HG03175 (cell line): ENCODE results near the gene JPH2.
"Not testable (repeated sequence)": the region's sequence is repeated elsewhere in the genome, so short reads cannot be mapped to it uniquely, and the experiment has no call there.

ENCODE experiments used
- ATAC-seq: cut with Tn5 transposase; IDR thresholded peaks from one replicate; pipeline ENCODE4 v1.9.1; 2021; ENCODE audit warnings: mild to moderate bottlenecking, moderate library complexity; ENCODE audit not compliant: unreplicated experiment

JPH2 gene

GRCh38 chr20:44159711-44160110, 27.3 kb downstream of the JPH2 start:
- no peak for ATAC-seq

GRCh38 chr20:44159125-44159524, 27.9 kb downstream of the JPH2 start:
- no peak for ATAC-seq

DNA sequence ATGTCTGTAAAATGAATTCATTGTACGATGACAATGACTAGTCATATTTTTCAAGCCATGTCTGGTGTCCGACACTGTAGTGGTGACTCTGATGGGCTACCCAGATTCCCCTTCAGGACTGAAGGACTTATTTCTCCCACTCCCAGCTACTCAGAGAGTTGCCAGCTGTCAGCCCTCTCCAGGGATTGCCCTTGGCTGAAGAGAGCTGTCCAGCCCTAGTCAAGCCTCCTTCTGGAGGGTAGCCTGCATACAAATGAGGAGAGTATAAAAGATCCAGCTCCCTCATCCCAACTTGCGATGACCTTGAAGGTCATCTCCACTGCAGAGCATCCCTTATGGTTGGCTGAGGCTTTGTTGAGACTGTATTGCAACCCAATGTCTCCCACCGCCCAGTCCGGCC, 29.9 kb downstream of the JPH2 start:
- no peak for ATAC-seq

DNA sequence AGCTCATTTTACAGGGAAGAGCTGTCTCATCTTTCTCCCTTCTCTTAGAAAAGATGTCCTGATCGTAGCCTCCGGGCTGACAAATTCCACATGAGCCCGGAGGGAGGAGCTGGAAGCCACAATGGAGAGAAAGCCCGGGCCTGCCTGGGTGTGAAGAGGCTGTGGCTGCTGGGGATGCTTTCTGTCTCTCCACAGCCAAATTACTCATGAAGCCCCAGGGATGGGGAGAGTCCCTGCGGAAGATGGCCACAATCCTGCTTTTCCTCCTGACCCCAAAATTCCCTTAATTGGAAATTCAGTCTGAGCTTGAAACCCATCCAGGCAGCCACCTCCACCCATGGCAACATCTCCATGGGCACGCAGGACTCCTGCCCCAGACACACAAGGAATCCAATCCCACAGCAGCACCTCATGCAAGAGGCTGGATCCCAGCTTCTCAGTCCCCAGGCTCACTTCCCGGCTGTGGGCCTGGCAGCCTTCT, 32.4 kb downstream of the JPH2 start:
- ATAC-seq = no peak

GRCh38 chr20:44153636-44154043, 33.3 kb downstream of the JPH2 start:
- no peak for ATAC-seq

DNA sequence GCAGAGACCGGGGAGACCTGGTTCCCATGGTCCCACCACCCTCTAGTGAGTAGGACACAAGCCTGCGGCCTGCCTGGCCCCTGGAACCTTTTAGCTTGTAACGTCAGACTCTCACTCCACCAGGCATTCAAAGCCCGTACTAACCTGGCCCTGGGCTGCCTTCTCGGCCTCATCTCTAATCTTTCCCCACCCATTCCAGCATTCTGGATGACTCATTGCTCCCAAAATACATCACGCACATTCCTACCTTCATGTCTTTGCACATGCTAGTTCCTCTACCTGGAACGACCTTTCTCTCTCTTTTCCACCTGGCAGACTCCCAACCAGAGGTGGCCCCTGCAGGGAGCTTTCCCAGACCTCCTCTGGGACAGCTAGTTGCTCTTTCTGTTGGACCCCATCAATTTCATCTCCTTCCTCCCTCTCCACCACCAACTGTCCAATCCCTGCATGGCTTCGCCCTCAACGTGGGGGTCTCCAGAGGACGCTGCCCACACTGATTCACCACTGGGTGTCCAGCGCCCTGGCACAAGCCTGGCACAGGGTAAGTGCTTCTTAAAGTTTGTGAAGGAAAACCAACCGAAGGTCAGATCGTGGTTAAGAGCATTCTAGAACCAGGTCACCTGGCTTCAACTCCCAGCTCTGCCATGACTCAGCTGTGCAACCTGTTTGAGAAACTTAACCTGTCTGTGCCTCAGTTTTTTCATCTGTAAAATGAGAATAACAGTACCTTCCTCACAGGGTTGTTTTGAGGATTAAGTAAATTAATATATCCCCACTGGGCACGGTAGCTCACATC, 35.2 kb downstream of the JPH2 start:
- no peak for ATAC-seq

GRCh38 chr20:44146272-44146671, 40.7 kb downstream of the JPH2 start:
- ATAC-seq = no peak

GRCh38 chr20:44145131-44145775, 41.7 kb downstream of the JPH2 start:
- ATAC-seq = no peak

- ATAC-seq = no peak
These were observed 43.1 kb downstream of the JPH2 start for GRCh38 chr20:44143936-44144335.

GRCh38 chr20:44142413-44142812, 44.6 kb downstream of the JPH2 start:
- ATAC-seq = no peak

DNA sequence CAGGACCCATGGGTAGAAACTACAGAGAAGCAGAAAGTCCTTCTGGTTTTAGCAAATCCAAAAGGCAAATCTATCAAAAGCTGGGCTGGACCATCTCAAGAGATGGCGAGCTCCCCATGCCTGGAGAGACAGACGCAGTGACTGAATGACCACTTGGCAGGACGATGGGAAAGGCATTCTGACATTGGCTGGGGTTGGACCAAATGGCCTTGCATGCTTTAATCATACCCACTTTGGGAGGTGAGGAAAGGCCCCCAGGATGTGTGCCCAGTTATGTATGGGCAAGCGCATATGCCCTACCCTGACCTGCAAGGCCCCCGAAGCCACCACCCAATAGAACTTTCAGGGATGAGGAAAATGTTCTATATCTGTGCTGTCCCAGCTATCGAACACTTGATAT, 45.1 kb downstream of the JPH2 start:
- ATAC-seq = no peak

GRCh38 chr20:44138867-44139266, 48.1 kb downstream of the JPH2 start:
- no peak for ATAC-seq

GRCh38 chr20:44137266-44137801, 49.7 kb downstream of the JPH2 start:
- no peak for ATAC-seq

DNA sequence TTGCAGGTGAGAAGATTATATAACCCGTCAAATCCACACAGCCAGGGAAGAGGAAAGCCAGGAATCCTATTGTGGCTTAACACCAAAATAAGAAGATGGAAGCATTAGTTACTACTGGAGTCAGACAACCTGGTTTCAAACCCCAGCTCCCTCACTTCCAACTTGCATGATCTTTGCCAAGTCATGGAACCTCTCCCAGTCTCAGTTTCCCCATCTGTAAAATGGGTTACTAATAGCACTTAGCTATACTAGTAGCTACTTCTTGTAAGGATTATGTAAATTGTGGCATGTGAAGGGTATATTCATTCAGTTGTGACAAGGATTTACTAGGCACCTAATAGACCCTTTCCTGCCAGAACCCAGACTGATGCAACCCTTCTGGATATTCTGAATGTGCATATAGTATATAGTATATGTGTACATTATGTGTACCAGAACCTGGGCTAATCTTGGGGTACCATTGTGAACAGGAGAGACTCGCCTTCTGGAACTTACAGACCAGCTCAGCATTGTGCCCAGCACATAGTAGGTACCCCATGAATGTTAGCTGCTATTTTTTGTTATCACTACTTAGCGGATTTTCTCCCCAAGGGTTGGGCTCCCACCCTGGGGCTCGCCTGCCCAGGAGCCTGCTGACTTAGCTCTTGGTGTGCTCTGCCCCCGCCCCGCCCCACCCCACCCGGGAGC, 50.3 kb downstream of the JPH2 start:
- no peak for ATAC-seq

DNA sequence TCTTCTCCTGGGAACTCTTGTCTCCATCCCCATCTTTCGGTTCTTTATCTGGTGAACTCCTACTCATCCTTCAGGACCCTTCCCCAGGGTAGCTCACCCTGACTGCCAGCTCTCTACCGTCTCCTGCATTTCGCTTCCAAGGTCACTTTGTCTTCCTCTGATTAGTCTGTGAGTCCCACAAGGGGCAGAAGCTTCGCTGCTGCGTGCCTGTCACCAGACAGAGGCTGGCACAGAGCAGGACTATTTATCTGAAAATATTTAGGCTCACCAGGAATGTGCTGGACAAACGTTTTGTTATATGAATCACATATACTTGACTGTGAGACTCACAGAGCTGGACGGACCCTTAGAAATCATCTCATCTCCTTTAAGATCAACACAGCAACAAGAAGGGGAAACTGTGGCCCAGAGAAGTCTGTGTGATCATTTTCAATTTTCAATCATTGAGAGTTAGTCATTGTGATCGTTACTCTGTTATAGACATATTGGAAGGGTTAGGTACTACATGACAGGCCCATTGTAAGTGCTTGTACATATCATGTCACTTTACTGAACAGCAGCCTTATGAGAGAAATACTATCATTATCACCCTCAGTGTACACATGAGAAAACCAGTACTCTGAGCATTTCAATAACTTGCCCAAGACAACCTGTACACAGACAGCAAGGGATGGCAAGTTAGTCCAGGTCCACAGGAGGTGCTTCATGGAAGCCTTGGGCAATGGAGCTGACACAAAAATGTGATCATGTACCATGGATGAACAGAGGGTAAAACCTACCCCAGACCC, 51.4 kb downstream of the JPH2 start:
- no peak for ATAC-seq

- ATAC-seq = no peak
These were observed 52.0 kb downstream of the JPH2 start for GRCh38 chr20:44135012-44135412.

DNA sequence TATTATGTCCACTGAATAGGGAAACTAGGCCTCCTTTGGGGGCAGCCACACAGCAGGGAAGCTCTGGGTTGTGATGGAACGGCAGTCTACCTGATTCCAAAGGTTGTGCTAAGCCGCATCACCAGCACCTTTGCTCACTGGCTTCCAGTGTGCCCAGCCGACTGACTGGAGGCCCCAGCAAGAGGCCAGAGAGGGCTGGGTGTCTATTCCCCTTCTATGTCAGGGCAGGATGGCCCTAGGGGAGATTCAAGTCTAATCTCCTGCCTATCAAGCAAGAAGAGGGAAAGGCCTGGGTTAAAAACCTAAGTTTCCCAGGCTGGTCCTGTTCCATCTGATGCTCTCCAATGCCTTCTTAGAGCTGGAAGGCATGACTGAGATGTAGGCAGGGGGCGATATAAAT, 53.6 kb downstream of the JPH2 start:
- no peak for ATAC-seq

GRCh38 chr20:44131704-44132103, 55.3 kb downstream of the JPH2 start:
- ATAC-seq = no peak

- no peak for ATAC-seq
These were observed 56.9 kb downstream of the JPH2 start for GRCh38 chr20:44129911-44130718.

- not testable (repeated sequence) for ATAC-seq
These were observed 57.7 kb downstream of the JPH2 start for GRCh38 chr20:44129300-44129699.
